DLD1 (cell line): ENCODE data around the gene AHRR.

ENCODE experiments used
- in situ Hi-C: cut with HindIII; loops from 2 replicates; pipeline ENCODE4 v1.10.0; 2017; ENCODE audit warnings: low sequenced_read_pairs

AHRR gene

DNA sequence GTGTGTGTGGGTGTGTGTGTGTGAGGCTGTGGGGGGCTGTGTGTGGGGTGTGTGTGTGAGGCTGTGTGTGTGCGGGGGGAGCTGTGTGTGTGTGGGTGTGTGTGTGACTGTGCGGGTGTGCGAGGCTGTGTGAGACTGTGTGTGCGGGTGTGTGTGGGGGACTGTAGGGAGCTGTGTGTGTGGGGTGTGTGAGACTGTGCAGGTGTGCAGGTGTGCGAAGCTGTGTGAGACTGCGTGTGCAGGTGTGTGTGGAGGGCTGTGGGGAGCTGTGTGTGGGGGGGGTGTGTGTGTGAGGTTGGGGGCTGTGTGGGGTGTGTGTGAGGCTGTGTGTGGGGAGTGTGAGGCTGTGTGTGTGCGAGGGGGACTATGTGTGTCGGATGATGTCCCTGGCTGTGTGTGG, 23.2 kb downstream of the AHRR start:
- in situ Hi-C loops: no loop called here

DNA sequence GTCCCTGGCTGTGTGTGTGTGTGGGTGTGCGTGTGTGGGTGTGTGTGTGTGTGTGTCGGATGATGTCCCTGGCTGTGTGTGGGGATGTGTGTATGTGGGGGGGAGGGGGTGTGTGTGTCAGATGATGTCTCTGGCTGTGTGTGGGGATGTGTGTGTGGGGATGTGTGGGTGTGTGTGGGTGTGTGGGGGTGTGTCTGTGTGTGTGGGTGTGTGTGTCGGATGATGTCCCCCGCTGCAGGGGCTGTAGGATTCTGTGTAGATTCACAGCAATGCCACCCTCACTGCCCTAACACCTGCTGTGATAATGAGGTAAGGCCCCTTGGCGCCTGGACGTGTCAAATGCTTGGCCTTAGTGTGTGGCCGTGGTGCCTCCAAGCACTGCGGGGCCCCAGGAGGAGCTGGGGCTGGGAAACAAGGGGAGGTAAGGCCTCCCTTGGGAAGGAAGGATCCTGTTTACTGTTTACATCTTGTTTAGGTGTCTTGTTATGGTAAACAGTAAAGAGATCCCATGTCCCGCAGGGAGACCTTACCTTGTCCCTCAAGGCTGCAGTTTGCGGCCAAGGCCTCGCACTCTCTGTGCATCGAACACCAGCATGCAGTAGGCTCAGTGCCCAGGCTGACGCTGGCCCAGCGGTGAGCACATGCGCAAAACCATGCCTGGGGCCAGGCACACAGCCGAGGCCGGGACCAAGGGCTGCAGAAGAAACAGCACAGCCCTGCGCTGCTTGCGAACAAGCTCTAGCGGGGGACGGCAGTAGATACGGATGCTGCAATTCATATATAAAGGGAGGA, 24.1 kb downstream of the AHRR start:
- in situ Hi-C loops: no loop called here

GRCh38 chr5:346229-346935, 24.9 kb downstream of the AHRR start:
- in situ Hi-C loops: no loop called here

DNA sequence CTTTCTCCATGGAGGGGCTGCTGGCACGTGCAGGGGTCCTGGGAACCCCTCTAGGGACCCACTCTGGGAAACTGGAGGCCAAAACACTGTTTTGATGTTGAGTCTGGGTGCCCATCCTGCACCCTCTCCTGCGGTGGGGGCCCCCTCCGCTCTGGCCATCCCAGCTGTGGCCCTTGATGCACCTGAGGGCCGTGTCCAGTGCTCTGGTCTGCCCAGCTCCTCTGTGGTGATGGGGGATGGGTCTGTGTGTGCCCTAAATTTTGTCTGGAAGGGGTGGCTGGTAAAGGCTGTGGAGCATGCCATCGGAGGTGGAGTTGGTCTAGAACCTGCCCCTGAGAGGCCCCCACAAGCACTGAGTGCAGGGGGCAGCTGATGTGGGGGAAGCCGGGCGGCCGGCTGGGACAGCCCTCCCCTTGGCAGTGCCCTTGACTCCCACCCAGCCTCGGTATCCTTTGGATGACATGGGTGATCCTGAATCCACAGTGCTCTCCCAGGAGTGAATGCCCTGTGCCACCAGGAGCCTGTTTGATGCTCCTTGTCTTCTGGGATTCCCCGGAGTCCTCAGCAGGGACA, 26.3 kb downstream of the AHRR start:
- in situ Hi-C loops: no loop called here

GRCh38 chr5:348726-349125, 27.2 kb downstream of the AHRR start:
- in situ Hi-C loops: no loop called here

- in situ Hi-C loops: no loop called here
These were observed 28.8 kb downstream of the AHRR start for GRCh38 chr5:350355-350754.

- in situ Hi-C loops: no loop called here
These were observed 29.8 kb downstream of the AHRR start for GRCh38 chr5:351084-351920.

GRCh38 chr5:351921-352245, 30.4 kb downstream of the AHRR start:
- in situ Hi-C loops: no loop called here

- in situ Hi-C loops: no loop called here
These were observed 31.4 kb downstream of the AHRR start for GRCh38 chr5:352639-353611.

DNA sequence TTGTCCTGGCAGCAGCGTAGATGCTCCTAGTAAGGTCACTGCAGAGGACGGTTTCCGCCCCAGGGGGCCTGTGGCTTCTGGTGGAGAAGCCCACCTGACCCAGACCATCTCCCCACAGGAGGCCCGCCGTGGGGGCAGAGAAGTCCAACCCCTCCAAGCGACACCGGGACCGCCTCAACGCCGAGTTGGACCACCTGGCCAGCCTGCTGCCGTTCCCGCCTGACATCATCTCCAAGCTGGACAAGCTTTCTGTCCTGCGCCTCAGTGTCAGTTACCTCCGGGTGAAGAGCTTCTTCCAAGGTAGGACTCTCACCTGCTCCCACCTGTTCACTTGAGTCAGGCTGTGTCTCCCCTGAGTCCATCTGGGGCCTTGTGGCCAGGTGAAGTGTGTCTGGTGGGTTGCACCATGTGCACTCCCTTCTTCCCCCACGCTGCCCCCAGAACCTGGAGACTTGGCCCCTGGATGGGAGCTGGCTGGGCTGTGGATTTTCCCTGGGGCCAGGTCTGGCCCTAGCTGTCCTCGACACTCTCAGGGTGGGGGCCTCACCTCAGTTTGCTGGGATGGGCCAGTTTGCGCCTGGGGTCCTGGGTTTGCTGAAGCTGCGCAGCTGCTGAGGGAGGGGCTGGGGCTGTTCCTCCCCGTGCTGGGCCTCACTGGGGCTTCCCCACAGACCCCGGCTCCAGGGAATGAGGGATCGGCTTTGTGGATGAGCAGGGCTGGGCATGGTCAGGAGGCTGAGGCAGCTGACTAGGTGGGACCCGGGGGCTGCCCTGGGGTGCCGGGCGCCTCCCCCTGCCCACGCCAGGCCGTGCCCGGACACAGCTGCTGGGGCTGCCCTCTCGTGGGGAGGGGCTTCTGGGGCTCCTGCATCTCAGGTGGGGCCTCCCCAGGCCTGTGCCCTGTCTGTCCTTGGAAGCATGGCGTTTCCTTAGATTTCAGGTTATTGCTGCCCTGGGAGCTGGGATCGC, 32.4 kb downstream of the AHRR start:
- in situ Hi-C loops: no loop called here

DNA sequence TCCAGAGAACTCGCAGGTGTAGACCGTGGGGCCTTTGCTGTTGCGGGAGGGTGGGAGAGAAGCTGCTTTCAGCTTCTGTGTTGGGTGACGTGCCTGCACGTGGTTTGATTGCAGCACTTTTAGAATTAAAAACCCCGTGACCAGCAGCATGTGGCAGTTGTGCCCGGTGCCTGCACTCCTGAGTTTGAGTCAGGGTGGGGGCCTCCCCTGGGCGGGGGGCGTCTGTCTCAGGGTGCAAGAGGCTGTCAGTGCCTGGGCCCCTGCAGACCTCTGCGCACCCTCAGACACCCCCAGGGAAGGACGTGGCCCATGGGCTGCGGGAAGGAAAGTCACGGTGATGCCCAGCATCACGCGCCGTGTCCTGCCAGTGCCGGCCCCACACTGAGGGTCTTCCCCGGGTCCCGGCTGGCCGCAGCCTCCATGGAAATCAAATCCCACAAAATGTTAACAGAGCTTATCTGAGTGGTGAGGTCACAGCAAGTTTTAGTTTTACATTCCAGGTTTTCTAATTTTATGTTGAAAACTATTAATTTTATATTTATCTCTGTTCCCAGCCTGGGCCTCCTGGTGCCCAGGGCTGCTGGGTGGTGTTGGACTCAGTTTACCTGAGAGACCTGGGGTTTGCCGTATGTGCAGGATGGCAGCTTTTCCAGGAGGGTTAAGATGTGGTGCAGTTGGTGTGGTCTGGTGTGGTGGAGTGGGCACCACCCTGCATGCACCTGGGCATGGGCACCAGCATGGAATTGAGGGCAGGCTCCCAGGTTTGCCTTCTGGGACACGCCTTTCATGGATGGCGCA, 33.3 kb downstream of the AHRR start:
- in situ Hi-C loops: no loop called here

DNA sequence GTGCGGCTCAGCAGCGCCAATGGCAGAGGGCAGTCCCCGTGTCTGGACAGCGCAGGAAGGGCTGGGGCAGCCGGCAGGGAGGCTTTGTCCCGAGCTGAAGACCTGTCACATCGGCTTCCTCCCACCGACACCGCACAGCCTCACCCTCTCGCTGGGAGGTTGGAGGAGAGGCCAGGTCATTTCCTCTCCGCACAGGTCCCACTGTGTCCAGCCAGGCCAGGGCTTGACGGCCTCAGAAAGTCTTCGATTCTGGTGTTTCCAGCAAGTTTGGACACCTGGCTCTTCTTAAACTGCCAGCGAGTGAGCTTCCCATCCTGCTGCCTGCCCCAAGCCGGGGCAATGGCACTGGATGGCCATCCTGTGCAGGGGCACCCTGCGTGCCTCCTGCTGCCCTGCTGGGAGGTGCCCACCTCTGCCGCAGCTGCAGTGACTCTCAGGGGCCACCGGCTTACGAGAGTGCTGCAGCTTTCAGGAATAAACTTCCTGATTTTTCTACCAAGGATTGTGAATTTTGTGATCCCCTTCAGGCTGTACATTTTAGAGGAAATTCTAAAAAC, 33.9 kb downstream of the AHRR start:
- in situ Hi-C loops: no loop called here

GRCh38 chr5:355958-356357, 34.4 kb downstream of the AHRR start:
- in situ Hi-C loops: no loop called here

- in situ Hi-C loops: no loop called here
These were observed 37.9 kb downstream of the AHRR start for GRCh38 chr5:359301-359897.

- in situ Hi-C loops: no loop called here
These were observed 38.9 kb downstream of the AHRR start for GRCh38 chr5:360257-361027.

DNA sequence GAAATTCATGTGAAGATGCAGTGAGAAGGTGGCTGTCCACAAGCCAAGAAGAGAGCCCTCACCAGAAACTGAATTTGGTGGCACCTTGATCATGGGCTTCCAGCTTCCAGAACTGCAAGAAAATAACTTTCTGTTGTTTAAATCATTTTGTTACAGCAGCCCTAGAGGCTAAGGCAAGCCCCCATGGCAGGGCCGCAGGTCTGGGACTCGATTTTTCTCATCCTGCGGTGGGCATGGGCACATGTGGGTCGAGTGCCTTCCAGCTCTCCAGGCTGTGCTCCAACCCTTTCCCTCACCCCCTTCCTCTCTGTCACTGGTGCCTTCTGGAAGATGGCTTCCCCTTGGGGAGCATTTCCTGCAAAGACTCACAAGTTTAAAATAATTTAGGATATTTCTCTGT, 40.7 kb downstream of the AHRR start:
- in situ Hi-C loops: no loop called here
